Measurements from ENCODE around the gene RBCK1.
A peak's percentile ranks its signal among the peaks of the same experiment; 100 is the strongest.
"Not testable (repeated sequence)": the region's sequence is repeated elsewhere in the genome, so short reads cannot be mapped to it uniquely, and the experiment has no call there.

The RBCK1 gene

GRCh38 chr20:438571-439469, 30.7 kb downstream of the RBCK1 start:
- no peak for DNase-seq

- no peak for DNase-seq
These were observed 32.0 kb downstream of the RBCK1 start for GRCh38 chr20:440148-440547.

- no peak for DNase-seq
These were observed 32.5 kb downstream of the RBCK1 start for GRCh38 chr20:440636-441035.

- no peak for DNase-seq
These were observed 35.2 kb downstream of the RBCK1 start for GRCh38 chr20:443223-443775.

- no peak for DNase-seq
These were observed 36.0 kb downstream of the RBCK1 start for GRCh38 chr20:444117-444516.

GRCh38 chr20:444862-445426, 36.8 kb downstream of the RBCK1 start:
- no peak for DNase-seq

- no peak for DNase-seq
These were observed 37.6 kb downstream of the RBCK1 start for GRCh38 chr20:445514-446336.

GRCh38 chr20:452021-452420, 43.9 kb downstream of the RBCK1 start:
- DNase-seq, result not testable (repeated sequence)

GRCh38 chr20:454951-455350, 46.9 kb downstream of the RBCK1 start:
- no peak for DNase-seq

- no peak for DNase-seq
These were observed 50.7 kb downstream of the RBCK1 start for GRCh38 chr20:458776-459175.

GRCh38 chr20:460180-460579, 52.1 kb downstream of the RBCK1 start:
- DNase-seq, result no peak

GRCh38 chr20:460707-461106, 52.6 kb downstream of the RBCK1 start:
- peak; percentile 35 for DNase-seq

GRCh38 chr20:461254-462198, 53.4 kb downstream of the RBCK1 start:
- peak; percentile 65 for DNase-seq

- peak; percentile 90 for DNase-seq
These were observed 54.3 kb downstream of the RBCK1 start, which contains the start of gene TBC1D20 for GRCh38 chr20:462199-462991. TSS of gene TBC1D20 (minus strand) at chr20:462533. CDS start at chr20:462405, 128 bp downstream.

- DNase-seq, result no peak
These were observed 59.7 kb downstream of the RBCK1 start for GRCh38 chr20:467755-468154.

- DNase-seq, result no peak
These were observed 61.8 kb downstream of the RBCK1 start for GRCh38 chr20:469746-470490.

GRCh38 chr20:472137-472846, 64.2 kb downstream of the RBCK1 start:
- no peak for DNase-seq

GRCh38 chr20:472889-473292, 64.8 kb downstream of the RBCK1 start:
- no peak for DNase-seq

GRCh38 chr20:474581-474980, 66.5 kb downstream of the RBCK1 start:
- DNase-seq, result no peak
